Osteoblast (primary cell): Measurements from ENCODE around the gene MUCL3. TPM values are rescaled to one million over a fixed set of nuclear protein-coding genes. Genes with fewer than 3 reads are reported as not detected.
A peak's percentile ranks its signal among the peaks of the same experiment; 100 is the strongest.

Experiments used
- DNase-seq: peaks from one replicate; pipeline ENCODE4 v3.0.0; 2011; ENCODE audit warnings: low spot score, mixed read lengths; ENCODE audit not compliant: insufficient read length; ENCODE audit errors: missing footprints
- H2AFZ ChIP-seq: 2 replicates; pipeline ENCODE4 v1.6.0; 2011; ENCODE audit warnings: mild to moderate bottlenecking, low read length
- H3K27ac ChIP-seq: 2 replicates; pipeline ENCODE4 v1.5.1; 2011; ENCODE audit warnings: mild to moderate bottlenecking, low read depth, low read length, moderate library complexity
- H3K27me3 ChIP-seq: 2 replicates; pipeline ENCODE4 v1.6.0; 2012; ENCODE audit warnings: mild to moderate bottlenecking, control low read depth, inconsistent platforms, low read length, moderate library complexity; ENCODE audit not compliant: insufficient read depth
- H3K36me3 ChIP-seq: 2 replicates; pipeline ENCODE4 v1.5.1; 2011; ENCODE audit warnings: mild to moderate bottlenecking, low read length, control low read depth, moderate library complexity; ENCODE audit not compliant: insufficient read depth
- H3K4me1 ChIP-seq: 2 replicates; pipeline ENCODE4 v1.5.1; 2011; ENCODE audit warnings: mild to moderate bottlenecking, low read length, control low read depth, moderate library complexity; ENCODE audit not compliant: insufficient read depth
- H3K4me2 ChIP-seq: 2 replicates; pipeline ENCODE4 v1.6.0; 2011; ENCODE audit warnings: mild to moderate bottlenecking, low read length; ENCODE audit not compliant: insufficient read depth
- H3K4me3 ChIP-seq: fragments of 200-600 bp; sonication (generic); 3 replicates; pipeline ENCODE4 v1.5.1; 2012; ENCODE audit warnings: mild to moderate bottlenecking, low read length, inconsistent platforms; ENCODE audit not compliant: insufficient read depth
- H3K79me2 ChIP-seq: 2 replicates; pipeline ENCODE4 v1.6.0; 2012; ENCODE audit warnings: mild to moderate bottlenecking, low read length, control low read depth, inconsistent platforms; ENCODE audit not compliant: insufficient read depth
- H3K9me3 ChIP-seq: 2 replicates; pipeline ENCODE4 v1.5.1; 2011; ENCODE audit warnings: low read depth, low read length, control low read depth
- H4K20me1 ChIP-seq: 2 replicates; pipeline ENCODE4 v1.6.0; 2012; ENCODE audit warnings: mild to moderate bottlenecking, low read length, control low read depth; ENCODE audit not compliant: insufficient read depth
- CTCF ChIP-seq: IDR thresholded peaks from 2 replicates; pipeline ENCODE4 v1.5.1; 2011; ENCODE audit warnings: mild to moderate bottlenecking, low read depth, low read length, moderate library complexity; ENCODE audit errors: extremely low read depth
- total RNA-seq: library from RNA; depleted of rRNA; stranded (reverse); fragments of >200 nt; gene quantifications from 2 replicates; pipeline ENCODE4 v1.2.3, GENCODE V29; 2012

MUCL3 gene
- total RNA-seq, 1 donor = not detected

GRCh38 chr6:30912746-30913520 lies 27.8 kb upstream of the MUCL3 start:
- peaks cover 44% of the 10 kb centered on the region for H3K36me3 ChIP-seq
- TF ChIP-seq CTCF = no peak
- no peak overlapping the region for H3K27ac ChIP-seq
- no peak overlapping the region for H3K4me2 ChIP-seq
- H4K20me1 ChIP-seq = peaks cover 3% of the 10 kb centered on the region
- H3K27me3 ChIP-seq = no peaks in the 10 kb centered on the region
- H2AFZ ChIP-seq = no peak overlapping the region
- no peaks in the 10 kb centered on the region for H3K9me3 ChIP-seq
- peaks cover 29% of the 10 kb centered on the region for H3K4me1 ChIP-seq
- no peak overlapping the region for H3K4me3 ChIP-seq
- DNase-seq = peak; percentile 60
- H3K79me2 ChIP-seq = peaks cover 15% of the 10 kb centered on the region

GRCh38 chr6:30913721-30914075 lies 27.1 kb upstream of the MUCL3 start:
- peaks cover 9% of the 10 kb centered on the region for H3K79me2 ChIP-seq
- peak; percentile 34 for DNase-seq
- H3K36me3 ChIP-seq = peaks cover 51% of the 10 kb centered on the region
- H3K9me3 ChIP-seq = no peaks in the 10 kb centered on the region
- H3K27ac ChIP-seq = peak overlapping the region; percentile 32
- H3K4me3 ChIP-seq = peak overlapping the region; percentile 71
- H3K4me1 ChIP-seq = peaks cover 25% of the 10 kb centered on the region
- H3K27me3 ChIP-seq = no peaks in the 10 kb centered on the region
- TF ChIP-seq CTCF = no peak
- peaks cover 3% of the 10 kb centered on the region for H4K20me1 ChIP-seq
- peak overlapping the region; percentile 91 for H3K4me2 ChIP-seq
- peak overlapping the region; percentile 86 for H2AFZ ChIP-seq

GRCh38 chr6:30914076-30914853 lies 26.5 kb upstream of the MUCL3 start, which contains the start of gene VARS2:
Gene VARS2, plus strand, starts transcription at chr6:30914238. Its CDS starts 599 bp downstream, at chr6:30914837.
- peak; percentile 99 for DNase-seq
- Histone ChIP-seq H3K36me3 (peaks cover 53% of the 10 kb centered on the region), H3K4me1 (peaks cover 20% of the 10 kb centered on the region)

More at GRCh38 chr6:30914076-30914853, 26.5 kb upstream of the MUCL3 start, which contains the start of gene VARS2:
- H2AFZ ChIP-seq = peak within 1 kb of the TSS; percentile 86
- peaks cover 3% of the 10 kb centered on the region for H3K79me2 ChIP-seq
- no peaks in the 10 kb centered on the region for H3K9me3 ChIP-seq
- no peaks in the 10 kb centered on the region for H3K27me3 ChIP-seq
- H3K27ac ChIP-seq = peak within 1 kb of the TSS; percentile 68
- H3K4me3 ChIP-seq = peak within 1 kb of the TSS; percentile 71
- peaks cover 1% of the 10 kb centered on the region for H4K20me1 ChIP-seq
- peak within 1 kb of the TSS; percentile 91 for H3K4me2 ChIP-seq
- TF ChIP-seq CTCF = peak; percentile 30
